ENCODE measurements around the gene SGO1.

Gene SGO1

DNA sequence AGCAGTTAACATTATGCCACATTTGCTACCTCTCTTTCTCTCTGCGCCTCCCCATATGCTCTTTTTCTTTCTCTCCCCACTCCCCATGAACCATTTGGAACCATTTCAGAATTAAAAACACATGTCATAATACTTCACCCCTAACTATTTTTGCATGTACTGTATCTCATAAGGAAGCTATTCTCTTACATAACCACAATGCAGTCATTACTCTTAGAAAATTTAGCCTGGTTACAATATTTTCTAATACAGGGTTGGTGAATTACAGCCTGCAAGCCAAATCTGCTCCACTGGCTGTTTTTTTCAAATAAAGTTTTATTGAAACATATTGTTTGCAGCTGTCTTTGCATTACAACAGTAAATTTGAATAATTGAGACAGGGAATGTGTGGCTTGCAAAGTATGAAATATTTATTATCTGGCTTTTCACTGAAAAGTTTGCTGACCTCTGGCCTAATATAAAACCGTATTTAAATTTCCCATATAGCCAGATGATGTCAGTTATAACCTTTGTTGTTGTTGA lies 62.8 kb downstream of the SGO1 start:
- no peak for DNase-seq
- TF ChIP-seq EZH2phosphoT487 (IDR thresholded peaks at IDR 0.05; ENCODE audit: low read length) = no peak
- TF ChIP-seq, protein P1, sequence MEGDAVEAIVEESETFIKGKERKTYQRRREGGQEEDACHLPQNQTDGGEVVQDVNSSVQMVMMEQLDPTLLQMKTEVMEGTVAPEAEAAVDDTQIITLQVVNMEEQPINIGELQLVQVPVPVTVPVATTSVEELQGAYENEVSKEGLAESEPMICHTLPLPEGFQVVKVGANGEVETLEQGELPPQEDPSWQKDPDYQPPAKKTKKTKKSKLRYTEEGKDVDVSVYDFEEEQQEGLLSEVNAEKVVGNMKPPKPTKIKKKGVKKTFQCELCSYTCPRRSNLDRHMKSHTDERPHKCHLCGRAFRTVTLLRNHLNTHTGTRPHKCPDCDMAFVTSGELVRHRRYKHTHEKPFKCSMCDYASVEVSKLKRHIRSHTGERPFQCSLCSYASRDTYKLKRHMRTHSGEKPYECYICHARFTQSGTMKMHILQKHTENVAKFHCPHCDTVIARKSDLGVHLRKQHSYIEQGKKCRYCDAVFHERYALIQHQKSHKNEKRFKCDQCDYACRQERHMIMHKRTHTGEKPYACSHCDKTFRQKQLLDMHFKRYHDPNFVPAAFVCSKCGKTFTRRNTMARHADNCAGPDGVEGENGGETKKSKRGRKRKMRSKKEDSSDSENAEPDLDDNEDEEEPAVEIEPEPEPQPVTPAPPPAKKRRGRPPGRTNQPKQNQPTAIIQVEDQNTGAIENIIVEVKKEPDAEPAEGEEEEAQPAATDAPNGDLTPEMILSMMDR (IDR thresholded peaks at IDR 0.05; ENCODE audit: low read length) = no peak
- TF ChIP-seq EZH2 (optimal IDR thresholded peaks at IDR 0.05; ENCODE audit: low read depth, low read length) = no peak
- H3K4me1 ChIP-seq (ENCODE audit: low read length) = peaks cover 11% of the 10 kb centered on the region
- H3K4me2 ChIP-seq (ENCODE audit: low read depth, low read length) = no peak overlapping the region
- H2AFZ ChIP-seq (ENCODE audit: low read length) = no peak overlapping the region
- H3F3A ChIP-seq (ENCODE audit: insufficient read depth, low read length) = peaks cover 9% of the 10 kb centered on the region
- H3K27ac ChIP-seq (ENCODE audit: low read length) = no peak overlapping the region
- H3K4me3 ChIP-seq (ENCODE audit: low read length) = no peak overlapping the region
- no peaks in the 10 kb centered on the region for H3K9me2 ChIP-seq (replicated peaks; ENCODE audit: insufficient read depth, low read length)
- H3K27me3 ChIP-seq (replicated peaks; ENCODE audit: insufficient read depth, low read length) = no peaks in the 10 kb centered on the region
- 0 out of 2 replicates have a peak, but pooled peaks cover 5% of the 10 kb centered on the region for H3K36me3 ChIP-seq (replicated peaks; ENCODE audit: insufficient read depth, low read length)
- H3K79me2 ChIP-seq (ENCODE audit: low read length) = no peaks in the 10 kb centered on the region
- H3K9ac ChIP-seq (ENCODE audit: low read length) = no peak overlapping the region
- no peaks in the 10 kb centered on the region for H3K9me3 ChIP-seq (replicated peaks; ENCODE audit: insufficient read depth, low read length)
- no peaks in the 10 kb centered on the region for H4K20me1 ChIP-seq (ENCODE audit: insufficient read depth, low read length)

DNA sequence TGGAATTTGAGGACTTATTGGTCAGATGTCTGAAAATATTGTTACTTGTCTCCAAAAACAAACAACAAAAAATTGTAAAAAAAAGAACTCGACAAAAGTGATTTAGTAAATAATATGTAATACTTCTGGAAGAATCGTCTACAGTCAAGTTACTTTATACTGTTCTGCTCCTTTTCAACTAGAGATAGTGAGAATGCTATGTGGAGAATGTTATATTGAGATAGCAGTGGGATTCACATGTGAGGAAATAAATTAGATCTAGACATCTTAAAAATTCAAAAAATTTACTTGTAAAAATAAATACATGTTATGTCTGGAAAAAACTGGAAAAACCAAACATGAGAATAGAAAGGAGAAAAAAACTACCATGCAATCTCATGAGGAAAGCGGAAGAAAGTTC lies 64.9 kb downstream of the SGO1 start:
- TF ChIP-seq, protein P1 (IDR thresholded peaks at IDR 0.05; ENCODE audit: low read length) = no peak
- peaks cover 7% of the 10 kb centered on the region for H3K4me1 ChIP-seq (ENCODE audit: low read length)
- no peak for DNase-seq
- peaks cover 9% of the 10 kb centered on the region for H3F3A ChIP-seq (ENCODE audit: insufficient read depth, low read length)
- H3K27ac ChIP-seq (ENCODE audit: low read length) = no peak overlapping the region
- H3K79me2 ChIP-seq (ENCODE audit: low read length) = no peaks in the 10 kb centered on the region
- no peak overlapping the region for H3K4me2 ChIP-seq (ENCODE audit: low read depth, low read length)
- H2AFZ ChIP-seq (ENCODE audit: low read length) = no peak overlapping the region
- no peak overlapping the region for H3K4me3 ChIP-seq (ENCODE audit: low read length)
- no peaks in the 10 kb centered on the region for H4K20me1 ChIP-seq (ENCODE audit: insufficient read depth, low read length)
- H3K27me3 ChIP-seq (replicated peaks; ENCODE audit: insufficient read depth, low read length) = no peaks in the 10 kb centered on the region
- no peaks in the 10 kb centered on the region for H3K9me2 ChIP-seq (replicated peaks; ENCODE audit: insufficient read depth, low read length)
- 0 out of 2 replicates have a peak, but pooled peaks cover 5% of the 10 kb centered on the region for H3K36me3 ChIP-seq (replicated peaks; ENCODE audit: insufficient read depth, low read length)
- no peaks in the 10 kb centered on the region for H3K9me3 ChIP-seq (replicated peaks; ENCODE audit: insufficient read depth, low read length)
- no peak overlapping the region for H3K9ac ChIP-seq (ENCODE audit: low read length)
